H1 (cell line): ENCODE results near the gene DAB2IP. TPM values are rescaled to one million over a fixed set of nuclear protein-coding genes. Genes with fewer than 3 reads are reported as not detected.

Experiments used
- CTCF ChIA-PET: fragments of 300-600 bp; sonication (Branson Sonifier 250); formaldehyde crosslinking; loops from one replicate; lab custom pipeline; 2021; ENCODE audit not compliant: partially characterized antibody; lab: Charles Lee
- POLR2A ChIA-PET: fragments of 300-600 bp; sonication (Branson Sonifier 250); formaldehyde crosslinking; loops from one replicate; lab custom pipeline; 2021; ENCODE audit warnings: inconsistent platforms; ENCODE audit not compliant: partially characterized antibody; lab: Charles Lee
- DNase-seq, 2 experiments: peaks; one replicate each; pipeline versions ENCODE4 v3.0.0 to v3.0.0-alpha.2; 2010 to 2022; ENCODE audit warnings: low spot score in 2 of 2, low read depth in 1 of 2, mixed read lengths in 1 of 2
- FAIRE-seq: peaks from 2 replicates; lab custom pipeline; 2011; peaks lifted over from hg19 to GRCh38; lab: Jason Lieb, UNC
- H2AFZ ChIP-seq: 2 replicates; pipeline ENCODE4 v1.8.1; 2012; ENCODE audit warnings: low read length, inconsistent platforms
- H2AK5ac ChIP-seq: 2 replicates; pipeline ENCODE4 v1.6.1; 2013; ENCODE audit warnings: low read depth, low read length
- H2BK120ac ChIP-seq: replicated peaks from 2 replicates; pipeline ENCODE3; 2013; ENCODE audit warnings: low read depth, low read length, inconsistent platforms
- H2BK12ac ChIP-seq: 2 replicates; pipeline ENCODE4 v1.6.1; 2013; ENCODE audit warnings: low read depth, low read length
- H2BK15ac ChIP-seq: 2 replicates; pipeline ENCODE4 v1.6.1; 2013; ENCODE audit warnings: low read length
- H2BK20ac ChIP-seq: 2 replicates; pipeline ENCODE4 v1.6.1; 2013; ENCODE audit warnings: low read length
- H2BK5ac ChIP-seq: 2 replicates; pipeline ENCODE4 v1.6.1; 2013; ENCODE audit warnings: low read depth, low read length
- H3K14ac ChIP-seq: 2 replicates; pipeline ENCODE4 v1.6.1; 2013; ENCODE audit warnings: inconsistent platforms; ENCODE audit not compliant: insufficient read length
- H3K18ac ChIP-seq: 2 replicates; pipeline ENCODE4 v1.6.1; 2013; ENCODE audit warnings: low read length; ENCODE audit errors: extremely low read depth
- H3K23ac ChIP-seq: 2 replicates; pipeline ENCODE4 v1.6.1; 2013; ENCODE audit warnings: inconsistent platforms; ENCODE audit not compliant: insufficient read length
- H3K23me2 ChIP-seq: 2 replicates; pipeline ENCODE4 v1.6.1; 2013; ENCODE audit warnings: low read depth, low read length
- H3K27ac ChIP-seq: 2 replicates; pipeline ENCODE4 v1.6.1; 2011; ENCODE audit warnings: low read depth, low read length, inconsistent platforms
- H3K27me3 ChIP-seq, 4 experiments: replicated peaks in 1 of 4; 1 replicate in 1 of 4; 2 replicates in 3 of 4; pipeline versions ENCODE4 v1.6.1 to v1.8.1; 2011 to 2013; ENCODE audit warnings: low read length in 3 of 4, mild to moderate bottlenecking in 3 of 4, inconsistent platforms in 2 of 4, mixed read lengths in 2 of 4, moderate library complexity in 1 of 4; ENCODE audit not compliant: control insufficient read depth in 3 of 4, insufficient read depth in 3 of 4; ENCODE audit errors: extremely low read depth in 1 of 4
- H3K36me3 ChIP-seq, 4 experiments: 2 replicates each; pipeline versions ENCODE4 v1.6.1 to v1.8.1; 2011 to 2013; ENCODE audit warnings: mild to moderate bottlenecking in 4 of 4, low read length in 3 of 4, moderate library complexity in 2 of 4, control low read depth in 1 of 4, inconsistent platforms in 1 of 4; ENCODE audit not compliant: insufficient read depth in 4 of 4, control insufficient read depth in 2 of 4
- H3K4ac ChIP-seq: replicated peaks from 2 replicates; pipeline ENCODE3; 2013; ENCODE audit warnings: low read length, low read depth, mixed read lengths, inconsistent platforms; ENCODE audit not compliant: insufficient read length
- H3K4me1 ChIP-seq, 4 experiments: replicated peaks in 1 of 4; 1 replicate in 1 of 4; 2 replicates in 3 of 4; pipeline versions ENCODE4 v1.6.1 to v1.8.1; 2011 to 2013; ENCODE audit warnings: low read length in 3 of 4, inconsistent platforms in 2 of 4, mixed read lengths in 1 of 4; ENCODE audit not compliant: insufficient read depth in 4 of 4, control insufficient read depth in 3 of 4
- H3K4me2 ChIP-seq, 2 experiments: 2 replicates each; pipeline versions ENCODE4 v1.6.1 to v1.8.1; 2011 to 2013; ENCODE audit warnings: low read depth in 2 of 2, low read length in 2 of 2, control low read depth in 1 of 2, inconsistent platforms in 1 of 2, mild to moderate bottlenecking in 1 of 2; ENCODE audit not compliant: insufficient read depth in 1 of 2
- H3K4me3 ChIP-seq, 4 experiments: fragments of 200-600, 300-600 bp in 1 of 4; sonication (generic), shearing (Covaris generic), sonication (Bioruptor Twin) in 1 of 4; 2 replicates each; pipeline versions ENCODE4 v1.5.1 to v1.8.1; 2011 to 2016; ENCODE audit warnings: low read length in 4 of 4, low read depth in 3 of 4, control low read depth in 2 of 4, inconsistent platforms in 2 of 4, mild to moderate bottlenecking in 2 of 4, mixed read lengths in 1 of 4, moderate library complexity in 1 of 4; ENCODE audit not compliant: insufficient read depth in 2 of 4; ENCODE audit errors: extremely low read depth in 1 of 4
- H3K56ac ChIP-seq: replicated peaks from 2 replicates; pipeline ENCODE3; 2013; ENCODE audit warnings: low read depth, mild to moderate bottlenecking, mixed read lengths, low read length, inconsistent platforms; ENCODE audit not compliant: insufficient read length
- H3K79me1 ChIP-seq: 2 replicates; pipeline ENCODE4 v1.6.1; 2013; ENCODE audit warnings: low read depth, low read length, control low read depth
- H3K79me2 ChIP-seq, 2 experiments: 2 replicates each; pipeline versions ENCODE4 v1.6.1 to v1.8.1; 2012 to 2013; ENCODE audit warnings: low read length in 2 of 2, mild to moderate bottlenecking in 2 of 2, inconsistent platforms in 1 of 2; ENCODE audit not compliant: insufficient read depth in 2 of 2, control insufficient read depth in 1 of 2
- H3K9ac ChIP-seq, 4 experiments: replicated peaks in 1 of 4; 1 replicate in 1 of 4; 2 replicates in 3 of 4; pipeline versions ENCODE4 v1.6.1 to v1.8.1; 2011 to 2013; ENCODE audit warnings: low read depth in 3 of 4, low read length in 3 of 4, control low read depth in 2 of 4, mild to moderate bottlenecking in 2 of 4, moderate library complexity in 2 of 4, inconsistent platforms in 1 of 4; ENCODE audit errors: extremely low read depth in 1 of 4
- H3K9me3 ChIP-seq, 2 experiments: 2 replicates each; pipeline versions ENCODE4 v1.6.1 to v1.8.1; 2012 to 2013; ENCODE audit warnings: mild to moderate bottlenecking in 2 of 2, moderate library complexity in 2 of 2, control low read depth in 1 of 2, inconsistent platforms in 1 of 2, low read depth in 1 of 2, low read length in 1 of 2, mixed read lengths in 1 of 2; ENCODE audit not compliant: insufficient read depth in 2 of 2
- H4K20me1 ChIP-seq, 2 experiments: replicated peaks in 1 of 2; 2 replicates each; pipeline versions ENCODE3 to v1.8.1; 2011 to 2013; ENCODE audit warnings: inconsistent platforms in 2 of 2, low read length in 2 of 2, mild to moderate bottlenecking in 1 of 2; ENCODE audit not compliant: insufficient read depth in 2 of 2, control insufficient read depth in 1 of 2
- H4K5ac ChIP-seq: 2 replicates; pipeline ENCODE4 v1.6.1; 2013; ENCODE audit warnings: low read length, low read depth, mixed read lengths, inconsistent platforms; ENCODE audit not compliant: insufficient read length
- H4K8ac ChIP-seq: 2 replicates; pipeline ENCODE4 v1.8.0; 2013; ENCODE audit warnings: mild to moderate bottlenecking, moderate library complexity, low read length, inconsistent platforms; ENCODE audit not compliant: insufficient read depth; ENCODE audit errors: extremely low read depth
- H4K91ac ChIP-seq: replicated peaks from 2 replicates; pipeline ENCODE3; 2013; ENCODE audit warnings: low read length, mixed read lengths, inconsistent platforms; ENCODE audit not compliant: insufficient read length
- BCL11A ChIP-seq, 2 experiments: IDR thresholded peaks; one replicate each; pipeline ENCODE4 v1.6.1; 2011; ENCODE audit warnings: low read depth in 2 of 2, low read length in 2 of 2, mild to moderate bottlenecking in 2 of 2
- GTF2F1 ChIP-seq: IDR thresholded peaks from 2 replicates; pipeline ENCODE4 v1.6.1; 2012; ENCODE audit warnings: low read depth, low read length, improper control_type of control experiment, borderline replicate concordance
- HDAC2 ChIP-seq, 2 experiments: fragments of 300-600 bp in 1 of 2; sonication (generic) in 1 of 2; IDR thresholded peaks; 2 replicates each; pipeline ENCODE4 v1.6.1; 2011 to 2012; ENCODE audit warnings: low read depth in 2 of 2, low read length in 2 of 2, mild to moderate bottlenecking in 2 of 2, moderate library complexity in 2 of 2, borderline replicate concordance in 1 of 2, inconsistent platforms in 1 of 2
- KDM5A ChIP-seq: fragments of 200-600 bp; IDR thresholded peaks from 2 replicates; pipeline ENCODE4 v1.7.1; 2012; ENCODE audit warnings: mild to moderate bottlenecking, low read length, inconsistent platforms, mixed read lengths
- RBBP5 ChIP-seq: IDR thresholded peaks from 2 replicates; pipeline ENCODE4 v1.7.1; 2012; ENCODE audit warnings: low read depth, mild to moderate bottlenecking, inconsistent platforms, low read length, moderate library complexity, borderline replicate concordance
- SIRT6 ChIP-seq: IDR thresholded peaks from one replicate; pipeline ENCODE4 v1.7.1; 2012; ENCODE audit warnings: low read length, inconsistent platforms
- SP4 ChIP-seq: IDR thresholded peaks from 2 replicates; pipeline ENCODE4 v1.6.1; 2012; ENCODE audit warnings: low read length, inconsistent platforms
- SRF ChIP-seq: IDR thresholded peaks from 2 replicates; pipeline ENCODE4 v1.6.1; 2011; ENCODE audit warnings: mild to moderate bottlenecking, low read depth, low read length, moderate library complexity
- TAF7 ChIP-seq: optimal IDR thresholded peaks from 2 replicates; pipeline ENCODE3; 2011; ENCODE audit warnings: low read depth, mild to moderate bottlenecking, inconsistent platforms, low read length, moderate library complexity, borderline replicate concordance
- TBP ChIP-seq: IDR thresholded peaks from 2 replicates; pipeline ENCODE4 v1.6.1; 2011; ENCODE audit warnings: low read depth, low read length, improper control_type of control experiment
- TCF12 ChIP-seq: IDR thresholded peaks from 2 replicates; pipeline ENCODE4 v1.6.1; 2011; ENCODE audit warnings: low read depth, mild to moderate bottlenecking, low read length
- WGBS, 2 experiments: shearing (Covaris generic) in 1 of 2; methylation state at CpG; one replicate each; pipeline versions ENCODE4 v1.1.6 to v1.1.7; 2013 to 2015; ENCODE audit warnings: low lambda C conversion rate in 2 of 2, mixed read lengths in 2 of 2, inconsistent platforms in 1 of 2, low coverage in 1 of 2, missing lambda C conversion rate in 1 of 2; ENCODE audit not compliant: insufficient replicate concordance in 2 of 2, insufficient coverage in 1 of 2, insufficient read length in 1 of 2; ENCODE audit errors: extremely low coverage in 1 of 2, missing lambda C conversion rate in 1 of 2; 5-methylcytosine and 5-hydroxymethylcytosine counted together
- polyA plus RNA-seq, 7 experiments: library from polyadenylated mRNA; depleted of rRNA in 3 of 7; stranded (reverse) in 5 of 7; unstranded in 2 of 7; fragments of >200 nt in 5 of 7; fragments of 200-250 nt in 2 of 7; gene quantifications; 1 replicate in 5 of 7; 2 replicates in 1 of 7; 4 replicates in 1 of 7; pipeline versions ENCODE4 v1.2.1 to v1.2.3, GENCODE V29; 2011 to 2013; ENCODE audit warnings: missing spikeins in 2 of 7, mixed read lengths in 2 of 7
- total RNA-seq: library from RNA; stranded (reverse); fragmentation: NEBNext Ultra II Directional; extraction: Animal tissue kit (Norgen Biotek cat#: 25700); gene quantifications from 2 replicates; pipeline ENCODE4 v1.2.1, GENCODE V29; 2021
- TF ChIP-seq, protein P1 (sequence below): IDR thresholded peaks from 2 replicates; pipeline ENCODE4 v1.6.1; 2011; ENCODE audit warnings: low read length, improper control_type of control experiment
- TF ChIP-seq, protein P2 (sequence below): IDR thresholded peaks from 2 replicates; pipeline ENCODE4 v1.6.1; 2012; ENCODE audit warnings: inconsistent platforms

The DAB2IP gene
- total and polyA plus RNA-seq, 2 of the 8 experiments (the other 6 are each of a cell fraction or from before 2014, with no cell fraction given), result 19.7 to 39.5 TPM

DNA sequence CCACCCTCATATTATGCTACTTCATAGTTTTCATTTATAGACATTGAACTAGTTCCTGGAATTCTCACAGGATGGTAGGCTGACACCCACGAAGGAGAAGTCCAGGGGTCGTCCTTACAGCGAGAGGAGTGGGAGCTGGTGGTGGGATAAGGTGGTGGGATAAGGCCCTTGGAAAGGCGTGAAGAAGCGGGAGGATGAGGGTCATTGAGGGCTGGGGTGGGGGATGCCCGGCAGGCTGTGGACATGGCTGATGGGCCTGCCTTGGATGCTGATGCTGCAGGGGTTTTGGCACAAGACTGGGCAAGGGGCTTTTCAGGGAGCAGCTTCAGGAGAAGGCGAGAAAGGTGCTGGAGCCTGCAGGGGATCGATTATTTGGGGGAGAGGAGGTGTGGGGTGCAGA is 9.4 kb downstream of the DAB2IP start:
- ChIA-PET CTCF (interaction anchor here (0.8 to 7.9 kb wide), 9 partner anchors 9 to 40 kb away, joined by 3 to 56 read pairs (median 4); no protein-coding TSS in a partner anchor), POLR2A (no interaction called here)
- H3K23ac ChIP-seq, result no peak overlapping the region
- no peak overlapping the region for H2AK5ac ChIP-seq
- no peaks in the 10 kb centered on the region; a peak in 1 of 7 replicates for H3K27me3 ChIP-seq
- H3K4ac ChIP-seq, result no peak overlapping the region
- no peak overlapping the region for H2AFZ ChIP-seq
- H2BK20ac ChIP-seq, result no peak overlapping the region
- H3K9me3 ChIP-seq, result no peaks in the 10 kb centered on the region
- WGBS, 2 experiments, result 90% methylated on average over 8 of the region's 8 CpGs; no CpG with 5 or more reads in 1 of the 2 experiments
- H3K18ac ChIP-seq, result no peak overlapping the region
- DNase-seq, result no peak
- H4K91ac ChIP-seq, result no peak overlapping the region
- peaks cover 0 to 15% of the 10 kb centered on the region in 2 experiments; a peak in 1 of 4 replicates for H3K79me2 ChIP-seq
- no peak overlapping the region for H3K27ac ChIP-seq
- H2BK120ac ChIP-seq, result no peak overlapping the region
- H2BK5ac ChIP-seq, result no peak overlapping the region
- peaks cover 13% of the 10 kb centered on the region for H3K79me1 ChIP-seq
- no peak overlapping the region for H4K8ac ChIP-seq
- no peak for FAIRE-seq
- no peak overlapping the region for H2BK12ac ChIP-seq
- no peak overlapping the region for H3K4me3 ChIP-seq
- no peak overlapping the region for H3K14ac ChIP-seq
- H2BK15ac ChIP-seq, result no peak overlapping the region
- H3K9ac ChIP-seq, result no peak overlapping the region
- 0 out of 2 replicates have a peak, but pooled peaks cover 1% of the 10 kb centered on the region for H3K23me2 ChIP-seq
- H3K4me1 ChIP-seq, result peaks cover 0 to 13% (median 1%) of the 10 kb centered on the region in 4 experiments; a peak in 2 of 7 replicates
- H3K56ac ChIP-seq, result no peak overlapping the region
- H3K4me2 ChIP-seq, result no peak overlapping the region
- no peaks in the 10 kb centered on the region for H3K36me3 ChIP-seq
- H4K20me1 ChIP-seq, result peaks cover 10 to 32% of the 10 kb centered on the region in 2 experiments
- H4K5ac ChIP-seq, result no peak overlapping the region
- TF ChIP-seq HDAC2 (IDR thresholded peaks at IDR 0.05; ENCODE audit: borderline replicate concordance in 1 of 2, low read depth in 2 of 2, low read length in 2 of 2), result no peak
- TF ChIP-seq TCF12, result no peak
- TF ChIP-seq SP4, result no peak
- no peak for TF ChIP-seq BCL11A (IDR thresholded peaks at IDR 0.05; ENCODE audit: low read depth in 2 of 2, low read length in 2 of 2)
- TF ChIP-seq, protein P1, sequence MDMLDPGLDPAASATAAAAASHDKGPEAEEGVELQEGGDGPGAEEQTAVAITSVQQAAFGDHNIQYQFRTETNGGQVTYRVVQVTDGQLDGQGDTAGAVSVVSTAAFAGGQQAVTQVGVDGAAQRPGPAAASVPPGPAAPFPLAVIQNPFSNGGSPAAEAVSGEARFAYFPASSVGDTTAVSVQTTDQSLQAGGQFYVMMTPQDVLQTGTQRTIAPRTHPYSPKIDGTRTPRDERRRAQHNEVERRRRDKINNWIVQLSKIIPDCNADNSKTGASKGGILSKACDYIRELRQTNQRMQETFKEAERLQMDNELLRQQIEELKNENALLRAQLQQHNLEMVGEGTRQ, result no peak
- TF ChIP-seq SRF, result no peak
- TF ChIP-seq GTF2F1, result no peak
- no peak for TF ChIP-seq RBBP5
- TF ChIP-seq KDM5A, result no peak
- TF ChIP-seq SIRT6, result no peak
- TF ChIP-seq TBP, result no peak
- TF ChIP-seq TAF7, result no peak
- TF ChIP-seq, protein P2, sequence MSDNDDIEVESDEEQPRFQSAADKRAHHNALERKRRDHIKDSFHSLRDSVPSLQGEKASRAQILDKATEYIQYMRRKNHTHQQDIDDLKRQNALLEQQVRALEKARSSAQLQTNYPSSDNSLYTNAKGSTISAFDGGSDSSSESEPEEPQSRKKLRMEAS, result no peak
